Right lobe of liver (tissue), 6 donors: ENCODE results near the gene TBX1. TPM values are rescaled to one million over a fixed set of nuclear protein-coding genes. Genes with fewer than 3 reads are reported as not detected.

Source experiments
- ATAC-seq, 4 donors: fragments of 200-7000 bp; cut with Tn5 transposase; one replicate each; pipeline ENCODE4 v1.9.1; 2020; ENCODE audit warnings: mild to moderate bottlenecking in 4 of 4, moderate library complexity in 4 of 4
- DNase-seq, 3 donors: peaks; one replicate each; pipeline ENCODE4 v3.0.0-alpha.2; 2020
- H3K27ac ChIP-seq, 3 donors: fragments of 200-600 bp; one replicate each; pipeline ENCODE4 v1.8.0; 2022
- H3K27me3 ChIP-seq, 2 donors: fragments of 200-600 bp; one replicate each; pipeline ENCODE4 v1.8.0; 2022
- H3K36me3 ChIP-seq, 4 donors: fragments of 200-600 bp; sonication (generic) in 1 of 4; one replicate each; pipeline versions ENCODE4 v1.5.1 to v1.8.0; 2017 to 2022; ENCODE audit warnings: control low read depth in 1 of 4
- H3K4me1 ChIP-seq, 4 donors: fragments of 200-600 bp; sonication (generic) in 1 of 4; one replicate each; pipeline versions ENCODE4 v1.5.1 to v1.8.0; 2017 to 2022; ENCODE audit warnings: control low read depth in 1 of 4
- H3K4me3 ChIP-seq, 3 donors: fragments of 200-600 bp; one replicate each; pipeline ENCODE4 v1.8.0; 2022
- H3K9me3 ChIP-seq, 4 donors: fragments of 200-600 bp; sonication (generic) in 1 of 4; one replicate each; pipeline versions ENCODE4 v1.5.1 to v1.8.0; 2017 to 2022; ENCODE audit warnings: control low read depth in 1 of 4
- CTCF ChIP-seq, 4 donors: fragments of 200-600 bp in 3 of 4; fragments of 450-650 bp in 1 of 4; IDR thresholded peaks; one replicate each; pipeline versions ENCODE4 v1.5.1 to v1.8.0; 2016 to 2022; ENCODE audit warnings: antibody characterized with exemption in 4 of 4, mild to moderate bottlenecking in 2 of 4
- POLR2A ChIP-seq: fragments of 450-650 bp; IDR thresholded peaks from one replicate; pipeline ENCODE4 v1.6.1; 2017; ENCODE audit warnings: antibody characterized with exemption, mild to moderate bottlenecking
- WGBS: methylation state at CpG from one replicate; pipeline ENCODE4 v1.1.6; 2018; ENCODE audit warnings: low coverage, low lambda C conversion rate; ENCODE audit not compliant: insufficient coverage; ENCODE audit errors: missing lambda C conversion rate; 5-methylcytosine and 5-hydroxymethylcytosine counted together
- intact Hi-C, 2 donors: fragments of 100-400 bp; cut with DNase I; formaldehyde crosslinking; loops; one replicate each; pipeline versions ENCODE4 v1.11.2 to v1.14.1; 2022
- total RNA-seq, 6 experiments: library from RNA; depleted of rRNA in 2 of 6; stranded (reverse); fragments of >200 nt in 2 of 6; fragmentation: NEBNext Ultra II Directional in 3 of 6; extraction: Animal tissue kit (Norgen Biotek cat#: 25700) in 3 of 6; gene quantifications; one replicate each; pipeline versions ENCODE4 v1.1.0 to v1.2.4, GENCODE V29; 2016 to 2023
- donor health status: DM: no; HTN: yes; CAD: no.
- donor health status: DM: no; HTN: no; CAD: no.
- donor health status: DM: no; HTN: no; CAD: no.
- donor health status: DM: no; HTN: yes; CAD: no.
- donor health status: DM: no; HTN: yes; CAD: no.

Gene TBX1
- total RNA-seq, 6 experiments from 2014 or later, result 0.24 to 0.37 (median 0.30) TPM; not detected in 2

- WGBS, result 82% methylated on average over 3 of the region's 7 CpGs
- H3K9me3 ChIP-seq, result no peaks in the 10 kb centered on the region
- ATAC-seq (no peak), DNase-seq (peak in 1 of 3 donors; percentile 23)
- no peak overlapping the region for H3K4me3 ChIP-seq
- H3K27me3 ChIP-seq, result no peaks in the 10 kb centered on the region
- no peak overlapping the region for H3K27ac ChIP-seq
- no peaks in the 10 kb centered on the region for H3K4me1 ChIP-seq
- intact Hi-C loops, result no loop called here
- no peaks in the 10 kb centered on the region for H3K36me3 ChIP-seq
- TF ChIP-seq POLR2A (no peak), CTCF (IDR thresholded peaks at IDR 0.05) (no peak)
These were observed 35.6 kb downstream of the TBX1 start for GRCh38 chr22:19796160-19796559.

- Histone ChIP-seq H3K27ac (no peak overlapping the region), H3K27me3 (no peaks in the 10 kb centered on the region), H3K36me3 (no peaks in the 10 kb centered on the region), H3K4me3 (no peak overlapping the region), H3K4me1 (no peaks in the 10 kb centered on the region), H3K9me3 (no peaks in the 10 kb centered on the region)
- 77% methylated on average over 13 of the region's 24 CpGs for WGBS
- intact Hi-C loops, result no loop called here
- ATAC-seq (no peak), DNase-seq (peak in 1 of 3 donors; percentile 46)
- no peak for TF ChIP-seq CTCF (IDR thresholded peaks at IDR 0.05)
These were observed 36.8 kb downstream of the TBX1 start for GRCh38 chr22:19797086-19798002.

GRCh38 chr22:19798003-19798665, 37.6 kb downstream of the TBX1 start:
- Histone ChIP-seq H3K27ac (no peak overlapping the region), H3K4me3 (no peak overlapping the region), H3K27me3 (no peaks in the 10 kb centered on the region), H3K4me1 (no peaks in the 10 kb centered on the region), H3K36me3 (no peaks in the 10 kb centered on the region), H3K9me3 (no peaks in the 10 kb centered on the region)
- intact Hi-C loops, result no loop called here
- WGBS, result no CpG with 5 or more reads among the region's 19 CpGs
- ATAC-seq (peak in 1 of 4 donors; percentile 7), DNase-seq (peak in 2 of 3 donors; percentile 13 to 40)
- TF ChIP-seq POLR2A (no peak), CTCF (IDR thresholded peaks at IDR 0.05) (no peak)

- Histone ChIP-seq H3K9me3 (no peaks in the 10 kb centered on the region), H3K36me3 (no peaks in the 10 kb centered on the region), H3K27ac (no peak overlapping the region), H3K4me1 (no peaks in the 10 kb centered on the region), H3K4me3 (no peak overlapping the region), H3K27me3 (no peaks in the 10 kb centered on the region)
- intact Hi-C loops, result no loop called here
- TF ChIP-seq POLR2A (no peak), CTCF (IDR thresholded peaks at IDR 0.05) (no peak)
- DNase-seq (peak in 2 of 3 donors; percentile 12 to 42), ATAC-seq (no peak)
- 100% methylated on average over 1 of the region's 9 CpGs for WGBS
These were observed 38.3 kb downstream of the TBX1 start for GRCh38 chr22:19798891-19799293.
